ENCODE data around the gene CYTH3.

The CYTH3 gene

DNA sequence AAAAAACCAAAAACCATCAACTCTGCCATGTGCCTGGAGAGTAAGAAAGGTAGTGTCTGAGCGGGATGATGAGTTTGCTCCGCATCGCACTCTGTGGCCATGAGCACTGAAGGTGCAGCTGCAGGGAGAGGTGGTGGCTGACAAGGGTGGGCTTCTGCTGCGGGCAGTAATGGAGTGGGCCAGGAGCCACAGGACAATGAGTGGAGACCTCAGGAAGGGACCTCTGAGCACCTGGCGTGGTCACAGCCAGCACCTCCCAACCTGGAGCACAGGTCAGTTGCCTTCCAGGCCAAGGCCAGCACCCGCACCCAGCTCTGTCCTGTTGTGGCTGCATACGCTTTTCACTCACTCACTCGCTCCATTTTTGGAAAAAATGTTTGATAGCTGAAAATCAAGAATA is 125.8 kb downstream of the CYTH3 start:
- no peaks in the 10 kb centered on the region for H3K9me3 ChIP-seq (ENCODE audit: control insufficient read depth in 1 of 2, low read length in 2 of 2)
- H3K4me3 ChIP-seq (ENCODE audit: low read depth in 1 of 2, low read length in 2 of 2): no peak overlapping the region
- H3K4me1 ChIP-seq (ENCODE audit: control insufficient read depth in 1 of 2, insufficient read depth in 2 of 2, low read length in 2 of 2): peaks cover 0 to 6% of the 10 kb centered on the region in 2 donors
- no peaks in the 10 kb centered on the region for H3K27me3 ChIP-seq (ENCODE audit: control insufficient read depth in 1 of 2, insufficient read depth in 2 of 2, low read length in 2 of 2)
- no peak overlapping the region for H3K27ac ChIP-seq (ENCODE audit: low read depth, low read length)
- H3K36me3 ChIP-seq (ENCODE audit: control insufficient read depth in 1 of 2, insufficient read depth in 2 of 2, low read length in 2 of 2): peaks cover 49 to 79% of the 10 kb centered on the region in 2 donors
- H3K9ac ChIP-seq (ENCODE audit: low read depth in 1 of 2, low read length in 2 of 2): no peak overlapping the region

DNA sequence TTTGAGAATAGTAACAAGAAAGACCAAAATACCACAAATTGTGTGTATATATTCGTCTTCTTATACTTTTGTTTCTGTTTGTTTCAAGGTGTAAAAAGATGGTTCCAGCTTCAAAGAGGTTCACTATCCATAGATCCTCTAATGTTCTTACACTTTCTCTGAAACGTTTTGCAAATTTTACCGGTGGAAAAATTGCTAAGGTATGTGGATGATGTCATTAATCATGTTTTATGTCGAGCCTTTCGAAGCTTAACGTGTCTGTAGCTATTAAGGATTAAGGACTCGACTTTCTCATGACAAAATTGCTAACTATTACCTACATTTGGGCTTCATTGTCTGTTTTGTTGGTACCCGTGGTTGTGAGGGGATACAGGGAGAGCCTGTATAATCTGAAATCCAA is 128.4 kb downstream of the CYTH3 start:
- H3K9ac ChIP-seq (ENCODE audit: low read depth in 1 of 2, low read length in 2 of 2): no peak overlapping the region
- H3K27ac ChIP-seq (ENCODE audit: low read depth, low read length): no peak overlapping the region
- no peaks in the 10 kb centered on the region for H3K9me3 ChIP-seq (ENCODE audit: control insufficient read depth in 1 of 2, low read length in 2 of 2)
- peaks cover 32 to 69% of the 10 kb centered on the region in 2 donors for H3K36me3 ChIP-seq (ENCODE audit: control insufficient read depth in 1 of 2, insufficient read depth in 2 of 2, low read length in 2 of 2)
- peaks cover 0 to 6% of the 10 kb centered on the region in 2 donors for H3K4me1 ChIP-seq (ENCODE audit: control insufficient read depth in 1 of 2, insufficient read depth in 2 of 2, low read length in 2 of 2)
- no peak overlapping the region for H3K4me3 ChIP-seq (ENCODE audit: low read depth in 1 of 2, low read length in 2 of 2)
- H3K27me3 ChIP-seq (ENCODE audit: control insufficient read depth in 1 of 2, insufficient read depth in 2 of 2, low read length in 2 of 2): no peaks in the 10 kb centered on the region

GRCh38 chr7:6142871-6143380 is 129.5 kb downstream of the CYTH3 start:
- Histone ChIP-seq H3K27me3 (ENCODE audit: control insufficient read depth in 1 of 2, insufficient read depth in 2 of 2, low read length in 2 of 2) (no peaks in the 10 kb centered on the region), H3K9ac (ENCODE audit: low read depth in 1 of 2, low read length in 2 of 2) (no peak overlapping the region), H3K4me1 (ENCODE audit: control insufficient read depth in 1 of 2, insufficient read depth in 2 of 2, low read length in 2 of 2) (peaks cover 0 to 6% of the 10 kb centered on the region in 2 donors), H3K9me3 (ENCODE audit: control insufficient read depth in 1 of 2, low read length in 2 of 2) (no peaks in the 10 kb centered on the region), H3K27ac (ENCODE audit: low read depth, low read length) (no peak overlapping the region), H3K36me3 (ENCODE audit: control insufficient read depth in 1 of 2, insufficient read depth in 2 of 2, low read length in 2 of 2) (peaks cover 22 to 69% of the 10 kb centered on the region in 2 donors), H3K4me3 (ENCODE audit: low read depth in 1 of 2, low read length in 2 of 2) (no peak overlapping the region)

DNA sequence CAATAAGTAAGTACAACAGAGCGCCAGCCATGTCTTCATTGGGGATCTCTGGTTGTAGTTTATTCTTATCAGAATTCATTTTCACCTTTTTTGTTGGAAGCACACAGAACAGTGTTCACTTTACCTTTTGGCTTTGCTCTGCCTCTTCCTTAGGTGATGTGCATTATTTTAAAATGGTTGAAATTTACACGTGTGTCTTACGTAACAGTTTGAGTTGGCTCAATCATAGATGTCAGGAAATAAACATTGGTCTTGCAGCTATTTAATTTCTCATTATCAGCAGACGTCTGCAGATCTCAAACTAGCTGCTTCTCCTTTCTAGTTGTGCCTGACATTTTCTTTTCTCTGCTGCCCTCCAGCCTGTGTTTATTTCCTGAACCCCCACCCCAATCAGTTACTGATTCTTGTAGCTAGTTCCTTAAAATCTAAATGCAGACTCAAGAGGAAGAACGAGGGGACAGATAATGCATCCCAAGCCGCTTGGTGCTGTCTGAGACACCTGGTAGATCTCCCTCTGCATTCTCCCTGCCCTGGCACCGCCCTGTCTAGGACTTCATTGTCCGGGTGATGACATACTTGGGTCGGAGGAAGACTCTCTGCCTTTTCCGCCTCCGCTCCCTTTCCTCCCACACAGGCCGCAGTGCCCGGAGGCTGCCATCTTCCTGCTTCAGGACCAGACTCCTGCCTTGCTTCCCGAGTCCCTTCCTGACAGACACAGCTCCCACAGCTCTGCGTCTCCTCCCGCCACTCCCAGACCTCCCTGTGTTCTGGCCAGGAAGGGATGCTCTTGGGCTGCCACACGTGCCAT is 133.0 kb downstream of the CYTH3 start:
- Histone ChIP-seq H3K27ac (ENCODE audit: low read depth, low read length) (no peak overlapping the region), H3K36me3 (ENCODE audit: control insufficient read depth in 1 of 2, insufficient read depth in 2 of 2, low read length in 2 of 2) (peaks cover 8 to 39% of the 10 kb centered on the region in 2 donors), H3K4me3 (ENCODE audit: low read depth in 1 of 2, low read length in 2 of 2) (no peak overlapping the region), H3K9me3 (ENCODE audit: control insufficient read depth in 1 of 2, low read length in 2 of 2) (no peaks in the 10 kb centered on the region), H3K4me1 (ENCODE audit: control insufficient read depth in 1 of 2, insufficient read depth in 2 of 2, low read length in 2 of 2) (no peaks in the 10 kb centered on the region), H3K9ac (ENCODE audit: low read depth in 1 of 2, low read length in 2 of 2) (no peak overlapping the region), H3K27me3 (ENCODE audit: control insufficient read depth in 1 of 2, insufficient read depth in 2 of 2, low read length in 2 of 2) (no peaks in the 10 kb centered on the region)

DNA sequence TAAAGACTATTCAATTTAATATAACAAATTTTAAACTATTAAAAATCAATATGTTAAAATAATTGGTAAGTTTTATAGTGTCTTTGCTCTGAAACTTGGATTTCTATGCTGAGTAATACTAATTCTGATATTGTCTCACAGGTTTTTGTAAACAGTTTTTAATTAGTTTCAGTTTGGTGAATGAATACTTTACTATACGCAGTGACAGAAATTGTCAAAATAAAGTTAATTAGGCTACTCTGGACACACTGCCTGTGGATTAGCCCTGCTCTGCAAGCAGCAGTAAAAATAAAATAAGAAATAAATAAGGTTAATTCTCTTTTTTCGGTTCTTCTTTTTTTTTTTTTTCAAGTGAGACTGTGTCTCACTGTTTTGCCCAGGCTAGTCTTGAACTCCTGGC is 135.9 kb downstream of the CYTH3 start:
- no peak overlapping the region for H3K27ac ChIP-seq (ENCODE audit: low read depth, low read length)
- peaks cover 11 to 30% of the 10 kb centered on the region in 2 donors for H3K36me3 ChIP-seq (ENCODE audit: control insufficient read depth in 1 of 2, insufficient read depth in 2 of 2, low read length in 2 of 2)
- no peaks in the 10 kb centered on the region for H3K27me3 ChIP-seq (ENCODE audit: control insufficient read depth in 1 of 2, insufficient read depth in 2 of 2, low read length in 2 of 2)

GRCh38 chr7:6133249-6133648 is 139.2 kb downstream of the CYTH3 start:
- H3K9ac ChIP-seq (ENCODE audit: low read depth in 1 of 2, low read length in 2 of 2): no peak overlapping the region
- H3K4me1 ChIP-seq (ENCODE audit: control insufficient read depth in 1 of 2, insufficient read depth in 2 of 2, low read length in 2 of 2): no peaks in the 10 kb centered on the region
- H3K27ac ChIP-seq (ENCODE audit: low read depth, low read length): no peak overlapping the region
- no peak overlapping the region for H3K4me3 ChIP-seq (ENCODE audit: low read depth in 1 of 2, low read length in 2 of 2)
- H3K27me3 ChIP-seq (ENCODE audit: control insufficient read depth in 1 of 2, insufficient read depth in 2 of 2, low read length in 2 of 2): no peaks in the 10 kb centered on the region
- H3K9me3 ChIP-seq (ENCODE audit: control insufficient read depth in 1 of 2, low read length in 2 of 2): no peaks in the 10 kb centered on the region
- peaks cover 4 to 32% of the 10 kb centered on the region in 2 donors for H3K36me3 ChIP-seq (ENCODE audit: control insufficient read depth in 1 of 2, insufficient read depth in 2 of 2, low read length in 2 of 2)

More for the DNA sequence above, 135.9 kb downstream of the CYTH3 start:
- H3K4me1 ChIP-seq (ENCODE audit: control insufficient read depth in 1 of 2, insufficient read depth in 2 of 2, low read length in 2 of 2): no peaks in the 10 kb centered on the region
- H3K9ac ChIP-seq (ENCODE audit: low read depth in 1 of 2, low read length in 2 of 2): no peak overlapping the region
- no peaks in the 10 kb centered on the region for H3K9me3 ChIP-seq (ENCODE audit: control insufficient read depth in 1 of 2, low read length in 2 of 2)
- no peak overlapping the region for H3K4me3 ChIP-seq (ENCODE audit: low read depth in 1 of 2, low read length in 2 of 2)

DNA sequence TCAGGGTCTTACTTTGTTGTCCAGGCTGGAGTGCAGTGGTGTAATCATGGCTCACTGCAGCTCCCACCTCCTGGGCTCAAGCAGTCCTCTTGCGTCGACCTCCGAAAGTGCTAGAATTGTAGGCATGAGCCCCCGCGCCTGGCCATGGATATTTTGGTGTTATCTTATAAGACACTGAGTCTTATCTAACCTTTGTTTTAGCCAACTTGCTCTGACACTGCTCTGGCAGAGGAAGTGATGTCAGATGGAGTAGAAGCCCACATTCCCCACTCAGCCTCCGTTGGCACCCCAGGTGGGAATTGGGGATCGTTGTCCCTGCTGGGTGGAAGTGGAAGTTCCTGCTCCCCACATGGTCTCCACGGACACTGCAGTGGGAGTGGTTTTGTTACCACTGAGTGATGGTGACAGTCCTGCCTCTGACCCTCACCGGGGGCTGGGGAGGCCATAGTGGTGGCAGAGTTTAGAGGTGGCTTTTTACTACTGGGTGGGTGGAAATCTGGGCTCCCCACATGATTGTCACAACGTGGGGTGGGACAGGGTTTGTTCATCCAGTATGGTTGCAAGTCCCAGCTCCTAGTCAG is 142.3 kb downstream of the CYTH3 start:
- no peak overlapping the region for H3K4me3 ChIP-seq (ENCODE audit: low read depth in 1 of 2, low read length in 2 of 2)
- peaks cover 7 to 35% of the 10 kb centered on the region in 2 donors for H3K36me3 ChIP-seq (ENCODE audit: control insufficient read depth in 1 of 2, insufficient read depth in 2 of 2, low read length in 2 of 2)
- no peak overlapping the region for H3K27ac ChIP-seq (ENCODE audit: low read depth, low read length)
- H3K4me1 ChIP-seq (ENCODE audit: control insufficient read depth in 1 of 2, insufficient read depth in 2 of 2, low read length in 2 of 2): no peaks in the 10 kb centered on the region
- no peaks in the 10 kb centered on the region for H3K27me3 ChIP-seq (ENCODE audit: control insufficient read depth in 1 of 2, insufficient read depth in 2 of 2, low read length in 2 of 2)
- no peak overlapping the region for H3K9ac ChIP-seq (ENCODE audit: low read depth in 1 of 2, low read length in 2 of 2)
- no peaks in the 10 kb centered on the region for H3K9me3 ChIP-seq (ENCODE audit: control insufficient read depth in 1 of 2, low read length in 2 of 2)

DNA sequence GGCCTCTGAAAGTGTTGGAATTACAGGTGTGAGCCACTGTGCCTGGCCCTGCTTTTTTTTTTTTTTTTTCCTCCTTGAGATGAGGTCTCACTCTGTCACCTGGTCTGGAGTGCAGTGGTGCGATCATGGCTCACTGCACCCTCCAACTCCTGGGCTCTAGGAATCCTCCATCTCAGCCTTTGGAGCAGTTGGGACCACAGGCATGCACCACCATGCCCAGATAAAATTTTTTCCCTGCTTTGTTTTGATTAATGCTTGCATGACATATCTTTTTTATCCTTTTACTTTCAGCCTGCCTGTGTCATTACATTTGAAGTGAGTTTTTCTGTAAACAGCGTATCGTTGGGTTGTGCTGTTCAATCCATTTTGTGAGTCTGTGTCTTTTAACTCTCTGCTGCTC is 144.2 kb downstream of the CYTH3 start:
- Histone ChIP-seq H3K36me3 (ENCODE audit: control insufficient read depth in 1 of 2, insufficient read depth in 2 of 2, low read length in 2 of 2) (peaks cover 3 to 42% of the 10 kb centered on the region in 2 donors), H3K27me3 (ENCODE audit: control insufficient read depth in 1 of 2, insufficient read depth in 2 of 2, low read length in 2 of 2) (no peaks in the 10 kb centered on the region), H3K4me3 (ENCODE audit: low read depth in 1 of 2, low read length in 2 of 2) (no peak overlapping the region), H3K9me3 (ENCODE audit: control insufficient read depth in 1 of 2, low read length in 2 of 2) (no peaks in the 10 kb centered on the region), H3K9ac (ENCODE audit: low read depth in 1 of 2, low read length in 2 of 2) (no peak overlapping the region), H3K4me1 (ENCODE audit: control insufficient read depth in 1 of 2, insufficient read depth in 2 of 2, low read length in 2 of 2) (no peaks in the 10 kb centered on the region), H3K27ac (ENCODE audit: low read depth, low read length) (no peak overlapping the region)

DNA sequence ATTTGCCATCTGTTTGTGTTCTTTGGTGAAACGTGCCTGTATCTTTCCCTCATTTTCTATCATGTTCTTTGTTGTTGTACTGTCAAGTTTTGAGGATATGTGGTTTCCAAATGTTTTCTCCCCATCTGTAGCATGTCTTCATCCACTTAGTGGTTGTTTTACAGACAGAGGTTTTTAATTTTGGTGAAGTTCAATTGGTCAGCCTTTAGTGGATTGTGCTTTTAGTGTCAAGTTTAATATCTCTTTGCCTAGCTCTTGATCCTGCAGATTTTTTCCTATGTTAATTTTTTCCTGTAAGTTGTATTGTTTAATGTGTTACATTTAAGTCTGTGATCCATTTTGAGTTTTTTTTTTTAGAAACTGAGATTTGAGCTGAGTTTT is 145.3 kb downstream of the CYTH3 start:
- no peak overlapping the region for H3K27ac ChIP-seq (ENCODE audit: low read depth, low read length)
- no peak overlapping the region for H3K4me3 ChIP-seq (ENCODE audit: low read depth in 1 of 2, low read length in 2 of 2)
- H3K27me3 ChIP-seq (ENCODE audit: control insufficient read depth in 1 of 2, insufficient read depth in 2 of 2, low read length in 2 of 2): no peaks in the 10 kb centered on the region
- no peaks in the 10 kb centered on the region for H3K4me1 ChIP-seq (ENCODE audit: control insufficient read depth in 1 of 2, insufficient read depth in 2 of 2, low read length in 2 of 2)
- H3K9ac ChIP-seq (ENCODE audit: low read depth in 1 of 2, low read length in 2 of 2): no peak overlapping the region
- H3K9me3 ChIP-seq (ENCODE audit: control insufficient read depth in 1 of 2, low read length in 2 of 2): no peaks in the 10 kb centered on the region
- H3K36me3 ChIP-seq (ENCODE audit: control insufficient read depth in 1 of 2, insufficient read depth in 2 of 2, low read length in 2 of 2): peaks cover 3 to 51% of the 10 kb centered on the region in 2 donors

DNA sequence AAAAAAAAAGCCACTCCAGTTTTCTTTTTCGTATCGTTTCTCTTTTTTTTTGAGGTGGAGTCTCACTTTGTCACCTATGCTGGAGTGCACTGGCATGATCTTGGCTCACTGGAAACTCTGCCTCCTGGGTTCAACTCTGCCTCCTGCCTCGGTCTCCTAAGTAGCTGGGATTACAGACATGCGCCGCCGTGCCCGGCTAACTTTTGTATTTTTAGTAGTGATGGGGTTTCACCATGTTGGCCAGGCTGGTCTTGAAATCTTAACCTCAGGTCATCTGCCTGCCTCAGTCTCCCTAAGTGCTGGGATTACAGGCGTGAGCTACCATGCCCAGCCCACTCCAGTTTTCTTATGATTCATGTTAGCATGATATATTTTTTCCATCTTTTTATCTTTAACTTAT is 148.6 kb downstream of the CYTH3 start:
- no peak overlapping the region for H3K27ac ChIP-seq (ENCODE audit: low read depth, low read length)
- peaks cover 14 to 58% of the 10 kb centered on the region in 2 donors for H3K36me3 ChIP-seq (ENCODE audit: control insufficient read depth in 1 of 2, insufficient read depth in 2 of 2, low read length in 2 of 2)
- no peak overlapping the region for H3K4me3 ChIP-seq (ENCODE audit: low read depth in 1 of 2, low read length in 2 of 2)
- peaks cover 2 to 10% of the 10 kb centered on the region in 2 donors for H3K9me3 ChIP-seq (ENCODE audit: control insufficient read depth in 1 of 2, low read length in 2 of 2)
- H3K9ac ChIP-seq (ENCODE audit: low read depth in 1 of 2, low read length in 2 of 2): no peak overlapping the region
- H3K4me1 ChIP-seq (ENCODE audit: control insufficient read depth in 1 of 2, insufficient read depth in 2 of 2, low read length in 2 of 2): no peaks in the 10 kb centered on the region
- H3K27me3 ChIP-seq (ENCODE audit: control insufficient read depth in 1 of 2, insufficient read depth in 2 of 2, low read length in 2 of 2): no peaks in the 10 kb centered on the region

Measured in duodenal mucosa (tissue), 2 donors.